ENCODE data around the gene SULT2B1.

DNA sequence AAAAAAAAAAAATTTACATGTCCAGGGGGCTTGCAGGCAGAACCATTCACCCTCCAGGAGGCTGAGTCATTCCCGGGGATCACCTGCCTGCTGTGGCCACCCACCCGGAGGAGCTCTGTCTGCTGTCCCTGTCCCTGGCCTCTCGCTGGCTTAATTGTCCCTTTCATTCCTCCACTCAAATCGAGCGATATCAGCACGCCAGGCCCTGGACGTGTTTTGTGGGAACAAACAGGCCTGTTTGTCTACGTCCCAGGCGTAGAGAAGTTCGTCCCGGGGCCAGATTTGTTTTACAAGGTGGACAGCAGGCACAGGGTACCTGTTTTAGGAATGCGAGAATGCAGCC, 21.2 kb downstream of the SULT2B1 start:
- TF ChIP-seq, protein P1, sequence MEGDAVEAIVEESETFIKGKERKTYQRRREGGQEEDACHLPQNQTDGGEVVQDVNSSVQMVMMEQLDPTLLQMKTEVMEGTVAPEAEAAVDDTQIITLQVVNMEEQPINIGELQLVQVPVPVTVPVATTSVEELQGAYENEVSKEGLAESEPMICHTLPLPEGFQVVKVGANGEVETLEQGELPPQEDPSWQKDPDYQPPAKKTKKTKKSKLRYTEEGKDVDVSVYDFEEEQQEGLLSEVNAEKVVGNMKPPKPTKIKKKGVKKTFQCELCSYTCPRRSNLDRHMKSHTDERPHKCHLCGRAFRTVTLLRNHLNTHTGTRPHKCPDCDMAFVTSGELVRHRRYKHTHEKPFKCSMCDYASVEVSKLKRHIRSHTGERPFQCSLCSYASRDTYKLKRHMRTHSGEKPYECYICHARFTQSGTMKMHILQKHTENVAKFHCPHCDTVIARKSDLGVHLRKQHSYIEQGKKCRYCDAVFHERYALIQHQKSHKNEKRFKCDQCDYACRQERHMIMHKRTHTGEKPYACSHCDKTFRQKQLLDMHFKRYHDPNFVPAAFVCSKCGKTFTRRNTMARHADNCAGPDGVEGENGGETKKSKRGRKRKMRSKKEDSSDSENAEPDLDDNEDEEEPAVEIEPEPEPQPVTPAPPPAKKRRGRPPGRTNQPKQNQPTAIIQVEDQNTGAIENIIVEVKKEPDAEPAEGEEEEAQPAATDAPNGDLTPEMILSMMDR (IDR thresholded peaks at IDR 0.05) = no peak
- TF ChIP-seq POLR2AphosphoS5 (IDR thresholded peaks at IDR 0.05) (no peak), EP300 (IDR thresholded peaks at IDR 0.05) (no peak), POLR2A (IDR thresholded peaks at IDR 0.05) (no peak)
